Eye (tissue), 1 donor: ENCODE measurements around the gene PRPF8.

Experiments
- DNase-seq: peaks from one replicate; pipeline ENCODE4 v3.0.0-alpha.2; 2015

The PRPF8 gene

DNA sequence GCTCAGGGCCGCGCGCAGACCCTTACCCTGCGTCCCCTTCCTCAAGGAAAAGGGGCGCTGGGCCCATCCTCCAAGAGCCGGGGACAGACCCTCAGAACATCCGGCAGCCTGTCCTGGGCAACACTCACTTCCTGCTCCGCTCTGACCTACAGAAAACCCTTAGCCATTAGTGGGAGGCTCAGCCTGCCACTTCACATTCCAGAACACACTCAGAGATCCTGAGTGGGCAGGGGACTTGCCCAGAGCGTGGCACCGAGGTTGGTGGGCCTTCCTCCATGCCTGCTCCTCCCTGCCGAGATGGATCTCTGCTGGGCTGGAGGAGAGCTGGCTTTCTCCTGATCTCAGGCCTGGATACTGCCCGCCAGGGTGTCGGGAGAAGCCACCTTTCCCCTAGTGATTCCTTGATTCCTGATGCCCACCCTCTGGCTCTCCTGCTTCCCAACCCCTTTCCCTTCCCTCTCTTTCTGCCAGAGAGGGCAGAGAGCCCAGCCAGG, 40.6 kb downstream of the PRPF8 start:
- DNase-seq = no peak

DNA sequence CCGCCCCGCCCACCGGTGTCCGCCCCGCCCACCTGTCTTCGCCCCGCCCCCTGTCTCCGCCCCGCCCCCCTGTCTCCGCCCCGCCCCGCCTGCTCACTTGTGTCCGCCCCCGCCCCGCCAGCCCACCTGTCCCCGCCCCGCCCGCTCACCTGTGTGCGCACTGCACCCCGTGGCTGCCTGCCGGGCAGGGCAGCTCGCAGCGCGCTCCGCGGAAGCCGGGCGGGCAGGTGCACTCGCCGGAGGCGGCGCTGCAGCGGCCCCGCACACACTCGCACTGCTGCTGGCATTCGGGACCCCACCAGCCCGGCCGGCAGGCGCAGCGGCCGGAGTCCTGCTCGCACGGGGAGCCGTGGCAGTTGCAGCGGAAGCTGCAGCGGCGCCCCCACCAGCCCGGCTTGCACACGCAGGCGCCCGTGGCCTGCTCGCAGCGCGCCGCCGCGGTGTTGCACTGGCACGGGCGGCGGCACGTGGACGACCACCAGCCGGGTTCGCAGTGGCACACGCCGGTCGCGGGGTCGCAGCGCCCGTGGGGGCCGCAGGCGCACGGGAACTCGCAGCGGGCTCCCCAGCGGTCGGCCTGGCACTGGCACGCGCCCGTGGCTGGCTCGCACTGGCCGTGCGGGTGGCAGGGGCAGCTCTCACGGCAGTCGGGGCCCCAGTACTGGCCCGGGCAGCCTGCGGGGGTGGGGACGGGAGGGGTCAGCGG, 41.2 kb downstream of the PRPF8 start:
- DNase-seq = peak; percentile 60

DNA sequence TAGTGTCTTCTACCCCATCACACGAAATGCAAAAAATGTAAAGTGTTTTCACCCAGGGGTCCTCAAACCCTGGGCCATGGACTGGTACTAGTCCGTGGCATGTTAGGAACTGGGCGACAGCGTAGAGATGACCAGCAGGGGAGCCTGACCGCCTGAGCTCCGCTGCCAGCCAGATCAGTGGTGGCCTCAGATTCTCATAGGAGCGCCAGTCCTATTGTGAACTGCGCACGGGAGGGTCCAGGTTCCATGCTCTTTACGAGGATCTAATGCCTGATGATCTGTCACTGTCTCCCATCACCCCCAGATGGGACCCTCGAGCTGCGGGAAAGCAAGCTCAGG, 43.6 kb downstream of the PRPF8 start:
- DNase-seq = no peak

- no peak for DNase-seq
Observed at GRCh38 chr17:1640329-1641064, 44.2 kb downstream of the PRPF8 start.

DNA sequence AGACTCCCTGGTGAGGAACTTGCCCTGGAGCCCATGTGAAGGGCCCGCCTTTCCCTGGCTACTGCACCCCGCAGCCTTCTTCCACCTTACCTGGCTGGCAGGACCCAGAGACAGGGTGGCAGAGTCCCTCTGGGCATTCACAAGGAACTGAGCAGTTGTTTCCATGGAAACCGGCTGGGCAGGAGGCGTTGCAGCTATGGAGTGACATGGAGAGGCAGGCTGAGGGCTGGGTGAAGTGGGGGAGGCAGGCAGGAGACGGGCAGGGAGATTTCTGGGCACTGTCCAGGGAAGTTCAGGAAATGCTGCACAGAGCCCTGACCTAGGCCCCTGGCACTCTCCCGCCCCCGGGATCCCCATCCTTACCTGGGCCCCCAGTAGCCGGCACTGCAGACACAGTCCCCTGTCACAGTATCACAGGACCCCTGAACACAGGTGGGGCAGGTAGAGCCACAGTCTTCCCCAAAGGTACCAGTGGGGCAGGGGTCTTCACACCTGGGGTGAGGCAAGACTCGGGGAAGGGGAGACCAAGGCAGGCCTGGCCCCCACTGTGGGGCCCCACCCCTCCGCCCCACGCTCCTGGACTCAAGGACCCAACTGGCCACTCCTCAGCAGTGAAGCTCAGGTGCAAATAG, 45.0 kb downstream of the PRPF8 start:
- DNase-seq = peak; percentile 54

DNA sequence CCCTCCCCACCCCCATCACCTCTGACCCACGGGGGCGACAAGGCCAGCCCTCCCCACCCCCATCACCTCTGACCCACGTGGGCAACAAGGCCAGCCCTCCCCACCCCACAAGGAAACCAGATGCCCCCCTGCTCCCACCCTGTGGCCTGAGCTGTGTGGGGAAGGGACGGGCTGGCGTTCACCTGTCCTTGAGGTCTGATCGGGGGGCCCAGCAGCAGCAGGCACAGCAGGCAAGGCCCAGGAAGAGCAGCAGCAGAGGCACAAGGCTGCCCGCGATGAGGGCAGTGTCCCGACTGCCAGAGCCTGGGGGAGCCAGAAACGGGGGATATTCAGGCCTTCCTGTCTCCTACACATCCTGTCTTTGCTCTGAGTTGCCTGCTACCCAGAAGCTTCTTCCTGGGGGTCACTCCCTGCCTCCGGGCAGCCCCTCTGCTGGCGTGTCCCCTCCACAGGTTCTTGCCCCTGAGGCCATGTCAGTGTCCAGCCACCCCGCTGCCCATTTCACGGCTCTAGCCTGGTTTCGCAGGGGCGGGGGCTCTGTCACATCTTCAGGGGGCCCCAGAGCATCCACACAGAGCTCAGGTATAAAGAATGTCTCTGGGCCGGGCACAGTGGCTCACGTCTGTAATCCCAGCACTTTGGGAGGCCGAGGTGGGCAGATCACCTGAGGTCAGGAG, 45.9 kb downstream of the PRPF8 start:
- no peak for DNase-seq

- peak; percentile 87 for DNase-seq
Observed at GRCh38 chr17:1638171-1638590, 46.5 kb downstream of the PRPF8 start.

DNA sequence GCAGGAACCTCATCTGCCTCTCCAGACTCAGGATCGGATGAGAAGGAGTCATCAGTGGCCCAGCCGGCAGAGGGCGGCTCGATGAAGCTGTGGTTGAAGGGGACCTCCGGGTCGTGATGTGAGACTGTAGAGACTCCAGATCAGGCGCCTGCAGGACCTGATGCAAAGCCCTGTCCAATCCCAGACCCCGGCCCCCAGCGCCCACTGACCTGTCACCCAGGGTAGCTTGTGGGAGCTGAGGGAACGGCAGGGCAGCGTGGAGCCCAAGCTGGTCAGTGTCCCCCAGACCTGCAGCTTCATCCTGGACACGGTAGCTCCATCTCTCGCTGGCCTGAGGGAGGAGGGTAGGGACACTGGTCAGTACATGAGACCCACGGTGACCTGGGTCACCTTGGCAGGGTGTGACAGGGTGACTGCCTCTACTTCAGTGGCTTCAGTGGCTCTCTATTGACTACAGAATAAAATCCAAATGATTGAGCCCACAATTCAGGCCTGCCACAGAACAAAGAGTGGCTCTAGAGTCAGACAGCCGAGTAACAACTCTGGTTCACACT, 47.9 kb downstream of the PRPF8 start:
- no peak for DNase-seq

GRCh38 chr17:1635675-1636465, 48.8 kb downstream of the PRPF8 start:
- DNase-seq = no peak

GRCh38 chr17:1634841-1635650, 49.6 kb downstream of the PRPF8 start:
- DNase-seq = no peak

- DNase-seq = no peak
Observed at GRCh38 chr17:1630662-1631061, 54.0 kb downstream of the PRPF8 start.

- DNase-seq = peak; percentile 53
Observed at GRCh38 chr17:1629504-1630310, 55.0 kb downstream of the PRPF8 start.

DNA sequence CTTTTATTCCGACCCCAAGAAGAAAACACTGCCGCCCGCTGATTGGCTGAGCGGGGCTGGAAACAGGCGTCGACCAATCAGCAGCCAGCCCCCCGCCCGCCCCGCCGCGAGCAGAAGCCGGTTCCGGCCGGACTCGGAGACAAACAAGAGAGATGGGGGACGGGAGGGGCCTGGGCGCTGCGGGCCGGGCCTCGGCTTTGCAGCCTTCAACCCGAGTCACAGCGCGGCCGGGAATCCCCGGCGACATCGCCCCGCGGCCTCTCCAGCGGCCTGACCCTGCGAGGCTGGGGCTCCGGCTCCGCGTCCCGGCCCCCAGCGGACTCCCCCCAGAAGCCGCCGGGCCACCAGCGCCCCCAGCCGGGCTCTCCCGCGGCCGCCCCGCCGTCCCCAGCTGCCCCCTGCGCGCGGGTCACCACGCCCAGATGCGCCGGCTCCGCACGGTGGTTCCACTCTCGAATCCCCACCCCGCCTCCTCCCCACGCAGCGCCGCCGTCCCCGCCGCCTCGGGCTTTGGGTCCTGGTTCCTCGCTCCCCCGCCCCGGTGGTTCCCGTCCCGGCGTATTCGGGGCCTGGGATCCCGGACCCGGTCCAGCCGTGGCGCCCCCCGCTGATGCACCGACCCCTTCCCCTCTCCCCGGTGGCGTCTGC, 55.7 kb downstream of the PRPF8 start:
- peak; percentile 98 for DNase-seq

DNA sequence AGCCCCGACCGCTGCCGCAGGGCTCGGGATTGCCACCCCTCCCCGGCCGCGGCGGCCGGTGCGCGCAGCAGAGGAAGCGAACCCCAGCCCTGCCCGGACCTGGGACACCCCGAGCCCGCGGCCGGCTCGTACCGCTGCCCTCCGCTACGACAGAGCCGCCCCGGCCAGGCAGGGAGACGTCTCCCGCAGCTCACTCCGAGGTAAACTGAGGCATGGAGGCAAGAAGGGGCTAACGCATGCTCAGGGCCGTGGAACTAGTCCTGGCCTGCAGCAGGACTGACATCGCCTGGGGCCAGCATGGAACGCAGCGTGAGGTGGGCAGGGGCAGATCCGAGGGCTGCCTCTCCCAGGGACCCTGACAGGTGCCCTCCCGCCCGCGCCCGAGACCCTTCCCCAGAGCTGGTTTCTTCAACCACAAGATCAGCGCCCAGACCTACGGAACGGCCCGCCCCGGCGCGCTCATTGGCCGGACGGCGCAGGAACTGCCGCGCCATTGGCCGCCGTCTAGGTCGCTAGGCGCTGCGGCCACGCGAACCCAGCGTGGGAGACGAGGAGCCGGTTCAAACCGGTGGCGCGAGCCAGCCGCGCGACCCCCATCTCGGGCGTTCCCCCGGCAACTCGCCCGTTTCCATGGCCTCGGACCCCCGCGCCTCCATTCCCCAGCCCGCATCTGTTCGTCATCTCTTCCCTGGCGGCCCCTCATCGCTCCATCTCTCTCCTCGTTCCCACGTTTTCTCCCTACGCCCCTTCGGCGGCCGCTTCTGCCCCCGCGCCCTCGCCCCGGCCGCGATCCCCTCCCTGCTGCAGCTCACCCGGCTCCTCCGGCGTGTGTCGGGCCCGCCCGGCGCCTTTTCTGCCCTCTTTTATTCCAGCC, 56.4 kb downstream of the PRPF8 start, which contains the start of gene SLC43A2:
TSS of gene SLC43A2 (minus strand) at position 853 of the 874 bp plus-strand sequence. CDS start 960 bp downstream, outside the sequence.
- DNase-seq = peak; percentile 96

DNA sequence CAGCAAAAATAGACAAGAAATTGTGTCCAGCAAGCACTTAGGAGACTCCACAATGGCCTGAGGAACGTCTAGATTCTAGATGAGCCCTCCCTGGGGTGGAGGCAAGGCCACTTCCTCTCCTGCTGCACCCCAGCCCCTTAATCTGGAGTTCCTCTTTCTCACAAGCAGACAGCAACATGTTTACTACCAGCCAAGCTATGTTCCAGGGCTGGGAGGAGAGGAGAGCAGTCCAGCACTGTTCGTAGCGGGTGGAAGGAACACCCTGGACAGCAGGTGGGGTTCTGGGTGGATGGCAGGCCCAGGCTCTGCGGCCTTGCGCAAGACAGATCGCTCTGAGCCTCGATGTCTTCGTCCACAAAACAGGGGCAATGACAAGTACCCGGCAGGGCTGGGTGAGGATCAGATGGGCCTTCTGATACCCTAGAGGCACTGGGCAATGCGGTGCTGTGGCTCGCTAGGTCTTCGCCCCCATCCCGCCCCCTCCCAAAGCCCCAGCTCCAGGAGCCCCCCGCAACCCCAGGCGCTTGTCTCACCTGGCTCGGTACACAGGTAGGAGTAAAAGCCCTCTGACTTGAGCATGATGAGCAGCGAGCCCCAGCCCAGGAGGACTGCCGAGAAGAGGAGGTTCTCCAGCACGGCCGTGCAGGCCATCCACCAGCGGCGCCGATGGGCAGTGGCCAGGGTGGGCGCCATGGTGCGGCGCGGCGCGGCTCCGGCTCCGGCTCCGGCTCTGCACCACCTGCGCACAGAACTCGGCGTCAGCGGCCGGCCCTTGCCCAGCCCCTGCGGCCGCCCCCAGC, 57.3 kb downstream of the PRPF8 start:
- DNase-seq = no peak

DNA sequence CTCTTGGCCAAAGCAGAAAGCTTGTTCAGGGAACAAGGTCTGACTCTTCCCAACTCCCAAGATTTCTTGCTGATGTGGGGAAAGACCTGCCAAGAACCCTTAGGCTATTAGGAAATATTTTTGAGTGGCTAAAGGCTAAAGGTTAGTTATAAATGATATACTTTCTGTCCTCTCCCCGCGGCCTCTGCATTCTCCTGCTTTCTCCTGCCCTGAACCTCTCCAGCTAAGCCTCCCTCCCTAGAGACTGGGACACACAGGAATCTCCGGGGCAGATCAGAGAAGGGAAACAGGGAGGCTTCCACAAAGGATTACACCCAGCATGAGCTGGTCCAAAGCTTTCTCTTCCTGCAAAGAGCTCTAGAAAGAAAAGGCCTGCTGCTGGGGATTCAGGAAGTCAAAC, 58.3 kb downstream of the PRPF8 start:
- DNase-seq = no peak

DNA sequence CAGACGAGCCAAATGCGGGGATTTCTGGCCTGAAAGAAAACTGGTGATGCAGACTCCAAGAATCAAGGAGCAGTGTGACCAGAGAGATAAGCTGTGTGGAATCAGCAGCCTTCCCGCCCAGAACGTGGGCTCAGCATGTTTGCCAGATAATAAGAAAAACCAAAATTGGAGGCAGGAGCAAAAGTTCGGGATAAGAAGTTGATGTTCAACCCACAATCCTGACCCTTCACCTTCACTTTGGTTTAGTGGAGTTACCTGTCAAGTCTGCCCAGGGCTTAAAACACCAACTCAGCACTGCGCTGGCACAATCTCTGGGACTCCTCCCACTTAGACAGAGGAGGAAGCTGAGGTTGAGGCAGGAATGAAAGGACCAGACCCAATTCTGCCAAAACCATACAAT, 59.1 kb downstream of the PRPF8 start:
- no peak for DNase-seq

- DNase-seq = no peak
Observed at GRCh38 chr17:1625053-1625452, 59.6 kb downstream of the PRPF8 start.
